GM19238 (cell line): Measurements from ENCODE around the gene ZNF665.
"Not testable (repeated sequence)": the region's sequence is repeated elsewhere in the genome, so short reads cannot be mapped to it uniquely, and the experiment has no call there.

Source experiments
- DNase-seq: peaks from one replicate; pipeline ENCODE4 v3.0.0; 2011; ENCODE audit warnings: low spot score; ENCODE audit not compliant: insufficient read length

ZNF665 gene

GRCh38 chr19:53192771-53193534 lies at the start of gene ZNF665:
ZNF665 (minus strand) TSS chr19:53193358; CDS start chr19:53182898, 10,460 bp downstream.
- DNase-seq = peak; percentile 41

- DNase-seq = no peak
Observed at GRCh38 chr19:53237114-53237777, 44.1 kb upstream of the ZNF665 start.

- no peak for DNase-seq
Observed at GRCh38 chr19:53224606-53225005, 31.4 kb upstream of the ZNF665 start.

GRCh38 chr19:53222716-53223115 lies 29.6 kb upstream of the ZNF665 start:
- DNase-seq = not testable (repeated sequence)

- DNase-seq = no peak
Observed at GRCh38 chr19:53212703-53213320, 19.7 kb upstream of the ZNF665 start.

- DNase-seq = not testable (repeated sequence)
Observed at GRCh38 chr19:53211554-53211953, 18.4 kb upstream of the ZNF665 start.

- peak; percentile 84 for DNase-seq
Observed at GRCh38 chr19:53196777-53197396, 3.7 kb upstream of the ZNF665 start.

GRCh38 chr19:53195265-53195903 lies 2.2 kb upstream of the ZNF665 start:
- no peak for DNase-seq

- no peak for DNase-seq
Observed at GRCh38 chr19:53193535-53194222, 521 bp upstream of the ZNF665 start.

- DNase-seq = no peak
Observed at GRCh38 chr19:53190253-53190652, 2.9 kb downstream of the ZNF665 start.

GRCh38 chr19:53189691-53190198 lies 3.4 kb downstream of the ZNF665 start:
- not testable (repeated sequence) for DNase-seq

- DNase-seq = not testable (repeated sequence)
Observed at GRCh38 chr19:53185155-53185882, 7.8 kb downstream of the ZNF665 start.

- DNase-seq = no peak
Observed at GRCh38 chr19:53183146-53183764, 9.9 kb downstream of the ZNF665 start.

GRCh38 chr19:53182202-53182601 lies 11.0 kb downstream of the ZNF665 start:
- DNase-seq = no peak

GRCh38 chr19:53177986-53178385 lies 15.2 kb downstream of the ZNF665 start:
- DNase-seq = no peak

- DNase-seq = no peak
Observed at GRCh38 chr19:53172889-53173288, 20.3 kb downstream of the ZNF665 start.

GRCh38 chr19:53165691-53166091 lies 27.5 kb downstream of the ZNF665 start:
- DNase-seq = no peak

- DNase-seq = no peak
Observed at GRCh38 chr19:53161123-53161522, 32.0 kb downstream of the ZNF665 start.

GRCh38 chr19:53160350-53160749 lies 32.8 kb downstream of the ZNF665 start:
- no peak for DNase-seq
